Activated CD4-positive, alpha-beta T cell treated with anti-CD3 and anti-CD28 coated beads for 1 hour (primary cell): ENCODE results near the gene PIGP.
"Not testable (repeated sequence)": the region's sequence is repeated elsewhere in the genome, so short reads cannot be mapped to it uniquely, and the experiment has no call there.

Source experiments
- DNase-seq: peaks from one replicate; pipeline ENCODE4 v3.0.0-alpha.2; 2020

The PIGP gene

GRCh38 chr21:37075214-37075770 is 2.4 kb upstream of the PIGP start:
- DNase-seq = no peak

- DNase-seq = no peak
These were observed 1.7 kb upstream of the PIGP start for GRCh38 chr21:37074546-37074945.

DNA sequence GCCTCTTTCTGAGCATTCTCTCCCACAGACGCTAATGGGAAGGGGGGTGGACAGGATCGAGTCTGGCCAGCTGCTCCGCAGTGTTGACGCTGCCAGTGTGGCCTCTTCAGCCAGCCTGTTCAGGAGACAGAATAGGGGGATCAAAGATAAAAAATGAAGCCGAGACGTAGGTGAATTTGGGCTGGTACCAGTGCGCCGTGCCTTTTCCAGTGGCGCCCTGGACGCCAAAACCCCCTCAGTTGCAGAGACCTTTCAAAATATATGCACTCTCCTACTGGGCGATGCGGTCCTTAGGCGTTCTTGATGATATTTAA is 1.3 kb upstream of the PIGP start:
- DNase-seq = no peak

DNA sequence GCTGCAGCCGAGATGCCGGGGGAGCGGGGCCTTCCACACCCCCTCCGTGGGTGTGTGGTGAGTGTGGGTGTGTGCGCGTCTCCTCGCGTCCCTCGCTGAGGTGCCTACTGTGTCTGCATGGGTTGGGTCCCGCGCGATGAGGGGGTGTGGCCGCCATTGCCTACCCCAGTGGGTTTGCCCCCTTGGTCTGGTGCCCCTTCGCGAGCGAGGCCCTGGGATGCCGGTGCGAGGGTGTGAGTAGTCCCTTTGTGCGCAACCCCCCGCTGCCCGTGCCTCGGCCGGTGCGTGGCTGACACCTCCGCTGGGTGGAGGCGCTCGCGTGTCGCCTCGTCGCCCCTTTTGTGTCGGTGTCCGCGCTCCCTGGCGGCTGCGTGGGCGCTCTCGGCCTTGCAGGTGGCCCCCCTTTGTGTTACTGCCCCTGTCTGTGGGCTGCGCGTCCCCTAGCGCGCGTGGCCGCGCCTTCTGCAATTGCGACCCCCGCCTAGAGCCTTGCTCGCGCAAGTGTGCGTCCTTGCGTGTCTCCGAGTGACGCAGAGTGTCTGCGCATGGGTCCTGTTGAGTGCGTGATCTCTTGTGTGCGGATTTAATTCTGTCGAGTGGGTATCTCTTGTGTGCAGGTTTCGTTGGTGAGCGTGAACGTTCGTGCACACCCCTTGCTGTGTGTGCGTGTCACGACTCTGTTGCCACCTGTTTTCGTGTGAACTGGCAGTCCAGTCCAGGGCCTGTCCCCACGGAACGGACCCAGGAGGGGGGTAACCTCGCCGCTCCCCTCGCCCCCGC is 736 bp upstream of the PIGP start:
- peak; percentile 47 for DNase-seq

- no peak for DNase-seq
These were observed 440 bp downstream of the PIGP start for GRCh38 chr21:37072274-37072987.

GRCh38 chr21:37071561-37072273 is 1.2 kb downstream of the PIGP start:
- no peak for DNase-seq

- DNase-seq = no peak
These were observed 7.2 kb downstream of the PIGP start for GRCh38 chr21:37065561-37066177.

- DNase-seq = no peak
These were observed 8.0 kb downstream of the PIGP start for GRCh38 chr21:37064841-37065240.

- DNase-seq = no peak
These were observed 9.4 kb downstream of the PIGP start for GRCh38 chr21:37063433-37063832.

GRCh38 chr21:37062593-37062935 is 10.3 kb downstream of the PIGP start:
- DNase-seq = no peak

GRCh38 chr21:37061926-37062592 is 10.8 kb downstream of the PIGP start:
- DNase-seq = no peak

GRCh38 chr21:37060296-37060695 is 12.6 kb downstream of the PIGP start:
- DNase-seq = no peak

DNA sequence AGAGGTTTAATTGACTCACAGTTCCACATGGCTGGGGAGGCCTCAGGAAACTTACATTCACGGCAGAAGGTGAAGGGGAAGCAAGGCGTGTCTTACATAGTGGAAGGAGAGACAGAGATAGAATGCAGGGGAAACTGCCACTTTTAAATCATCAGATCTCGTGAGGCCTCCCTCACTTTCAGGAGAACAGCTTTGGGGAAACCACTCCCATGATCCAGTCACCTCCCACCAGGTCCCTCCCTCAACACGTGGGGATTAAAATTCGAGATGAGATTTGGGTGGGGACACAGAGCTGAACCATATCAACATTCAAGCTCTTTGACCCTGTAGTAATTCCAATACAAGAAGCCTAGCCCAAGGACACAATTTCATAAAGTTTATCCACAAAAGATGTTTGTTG is 13.7 kb downstream of the PIGP start:
- DNase-seq = no peak

GRCh38 chr21:37058261-37058660 is 14.6 kb downstream of the PIGP start:
- no peak for DNase-seq

- no peak for DNase-seq
These were observed 15.3 kb downstream of the PIGP start for GRCh38 chr21:37057614-37058013.

GRCh38 chr21:37055271-37055855 is 17.5 kb downstream of the PIGP start:
- DNase-seq = no peak

- DNase-seq = not testable (repeated sequence)
These were observed 23.1 kb downstream of the PIGP start for GRCh38 chr21:37049741-37050140.

DNA sequence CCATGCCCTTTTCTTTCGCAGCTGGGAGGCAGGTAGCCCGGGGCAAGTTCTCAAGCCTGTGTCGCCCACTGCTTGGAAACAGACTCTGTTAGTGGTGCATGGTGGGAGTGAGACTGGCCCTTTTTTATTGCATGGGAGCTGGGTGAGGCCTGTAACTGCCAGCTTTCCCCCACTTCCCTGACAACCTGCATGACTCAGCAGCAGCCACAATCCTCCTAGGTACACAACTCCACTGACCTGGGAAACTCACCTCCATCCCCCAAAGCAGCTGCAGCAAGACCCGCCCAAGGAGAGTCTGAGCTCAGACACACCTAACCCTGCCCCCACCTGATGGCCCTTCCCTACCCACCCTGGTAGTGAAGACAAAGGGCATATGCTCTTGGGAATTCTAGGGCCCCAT is 25.8 kb downstream of the PIGP start:
- no peak for DNase-seq

GRCh38 chr21:37045556-37045955 is 27.3 kb downstream of the PIGP start:
- no peak for DNase-seq

GRCh38 chr21:37045149-37045548 is 27.7 kb downstream of the PIGP start:
- no peak for DNase-seq

- no peak for DNase-seq
These were observed 28.2 kb downstream of the PIGP start for GRCh38 chr21:37044643-37045042.

DNA sequence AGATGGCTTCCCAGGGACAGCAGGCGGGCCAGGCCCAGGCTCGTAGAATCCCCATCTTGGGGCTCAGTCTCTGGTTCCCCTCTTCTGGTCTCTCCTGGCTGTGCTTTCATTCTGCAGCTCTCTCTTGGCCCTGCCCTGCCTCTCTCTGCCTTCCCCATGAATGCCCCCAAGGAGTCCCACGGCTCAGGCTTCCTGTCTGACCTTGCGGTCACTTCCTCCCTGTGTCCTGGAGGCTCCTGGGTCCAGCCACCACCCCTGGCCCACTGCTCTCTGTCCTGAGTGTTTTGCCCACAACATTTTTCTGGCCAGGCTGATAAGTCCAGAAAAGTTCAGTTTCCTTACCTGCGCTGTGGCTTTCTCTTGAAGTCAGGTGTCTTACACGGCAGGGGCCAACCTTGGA is 29.1 kb downstream of the PIGP start:
- no peak for DNase-seq
